ENCODE measurements around the gene SPDYC.
A peak's percentile ranks its signal among the peaks of the same experiment; 100 is the strongest.

The SPDYC gene, protein sequence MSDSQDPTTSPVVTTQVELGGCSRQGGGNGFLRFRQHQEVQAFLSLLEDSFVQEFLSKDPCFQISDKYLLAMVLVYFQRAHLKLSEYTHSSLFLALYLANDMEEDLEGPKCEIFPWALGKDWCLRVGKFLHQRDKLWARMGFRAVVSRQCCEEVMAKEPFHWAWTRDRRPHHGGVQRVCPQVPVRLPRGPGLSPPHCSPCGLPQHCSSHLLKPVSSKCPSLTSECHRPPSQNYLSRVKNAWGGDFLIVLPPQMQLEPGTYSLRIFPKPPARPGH

GRCh38 chr11:65170058-65170534 lies at the start of gene SPDYC:
SPDYC (plus strand) TSS chr11:65170233; CDS start chr11:65171358, 1,125 bp downstream.
- no peak for DNase-seq (ENCODE audit: low spot score)

DNA sequence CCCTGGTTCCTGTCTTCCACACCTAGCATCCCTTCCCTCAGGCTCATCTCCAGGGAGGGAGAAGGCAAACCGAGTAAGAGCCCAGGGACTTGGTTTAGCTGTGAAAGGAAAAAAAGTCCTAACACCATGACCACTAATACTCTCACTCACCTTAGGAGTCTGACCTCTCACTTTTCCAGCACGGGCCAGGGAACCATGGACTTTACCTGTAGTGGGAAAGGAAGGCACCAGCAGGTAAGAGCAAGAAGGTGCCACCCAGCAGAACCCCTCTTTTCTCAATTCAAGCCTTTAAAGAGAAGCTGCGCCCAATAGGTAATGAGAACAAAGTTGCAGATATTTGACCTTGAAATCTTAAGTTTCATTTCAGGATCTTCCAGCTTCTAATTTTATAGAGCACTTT lies 49.2 kb upstream of the SPDYC start:
- no peak for DNase-seq (ENCODE audit: low spot score)

DNA sequence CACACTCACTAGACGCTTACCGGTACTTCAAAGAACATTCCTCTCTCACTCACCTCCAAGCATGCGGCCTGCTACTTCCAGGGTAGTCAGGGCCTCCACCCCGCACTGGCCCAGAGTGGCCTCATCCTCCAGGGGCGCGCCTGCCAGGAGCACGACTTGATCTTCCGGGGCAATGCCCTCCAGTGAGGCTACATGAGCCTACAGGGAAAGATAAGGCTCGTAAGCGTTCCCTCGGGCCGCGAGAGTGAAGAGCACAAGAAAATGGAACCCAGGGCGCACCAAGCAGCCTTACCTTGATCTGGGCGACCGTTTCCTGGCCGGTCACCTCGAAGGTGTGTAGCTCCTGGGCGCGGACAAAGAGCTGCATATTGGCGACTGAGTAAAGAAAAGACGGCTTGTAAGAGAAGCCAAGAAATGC lies 48.6 kb upstream of the SPDYC start:
- no peak for DNase-seq (ENCODE audit: low spot score)

GRCh38 chr11:65121865-65122696 lies 48.0 kb upstream of the SPDYC start, which contains the start of the genes FAU and MRPL49:
FAU (minus strand) TSS chr11:65122134; CDS start chr11:65121813, 321 bp downstream.
MRPL49 (plus strand) TSS chr11:65122321; CDS start chr11:65122347, 26 bp downstream.
- DNase-seq (ENCODE audit: low spot score) = peak; percentile 96

GRCh38 chr11:65124480-65125196 lies 45.4 kb upstream of the SPDYC start:
- no peak for DNase-seq (ENCODE audit: low spot score)

GRCh38 chr11:65125197-65126056 lies 44.6 kb upstream of the SPDYC start:
- no peak for DNase-seq (ENCODE audit: low spot score)

DNA sequence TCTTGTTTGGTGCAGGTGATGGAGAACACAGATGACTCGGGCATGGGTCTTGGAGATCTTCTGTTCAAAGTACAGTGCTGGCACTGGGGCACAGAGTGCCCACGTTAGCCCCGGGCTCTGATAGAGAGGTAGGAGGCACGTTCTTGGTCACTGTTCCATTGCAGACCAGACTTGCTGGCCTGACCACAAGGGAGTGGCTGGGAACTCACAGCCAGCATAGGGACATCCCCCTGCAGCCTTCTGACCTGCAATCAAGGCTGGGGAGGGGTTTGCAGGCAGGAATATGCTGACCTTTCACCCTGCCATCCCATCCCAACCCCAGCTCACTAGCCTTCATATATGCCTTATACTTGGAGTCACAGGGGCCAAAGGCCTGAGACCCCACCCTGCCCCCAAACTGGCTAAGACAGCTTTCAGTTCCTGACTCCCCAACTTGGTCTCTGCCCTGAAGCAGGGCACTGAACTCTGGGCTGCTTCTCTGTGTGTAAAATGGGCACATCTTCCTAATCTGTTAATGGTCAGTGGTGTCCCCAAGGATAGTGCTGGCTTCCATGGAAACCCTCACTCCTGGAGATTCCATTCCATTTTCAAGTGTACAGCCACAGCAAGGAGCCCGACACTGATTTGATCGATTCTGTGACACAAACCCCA lies 43.3 kb upstream of the SPDYC start:
- DNase-seq (ENCODE audit: low spot score) = no peak

GRCh38 chr11:65127473-65128181 lies 42.4 kb upstream of the SPDYC start:
- no peak for DNase-seq (ENCODE audit: low spot score)

GRCh38 chr11:65128182-65129145 lies 41.6 kb upstream of the SPDYC start:
- DNase-seq (ENCODE audit: low spot score) = no peak

- no peak for DNase-seq (ENCODE audit: low spot score)
Observed at GRCh38 chr11:65129649-65130441, 40.2 kb upstream of the SPDYC start.

DNA sequence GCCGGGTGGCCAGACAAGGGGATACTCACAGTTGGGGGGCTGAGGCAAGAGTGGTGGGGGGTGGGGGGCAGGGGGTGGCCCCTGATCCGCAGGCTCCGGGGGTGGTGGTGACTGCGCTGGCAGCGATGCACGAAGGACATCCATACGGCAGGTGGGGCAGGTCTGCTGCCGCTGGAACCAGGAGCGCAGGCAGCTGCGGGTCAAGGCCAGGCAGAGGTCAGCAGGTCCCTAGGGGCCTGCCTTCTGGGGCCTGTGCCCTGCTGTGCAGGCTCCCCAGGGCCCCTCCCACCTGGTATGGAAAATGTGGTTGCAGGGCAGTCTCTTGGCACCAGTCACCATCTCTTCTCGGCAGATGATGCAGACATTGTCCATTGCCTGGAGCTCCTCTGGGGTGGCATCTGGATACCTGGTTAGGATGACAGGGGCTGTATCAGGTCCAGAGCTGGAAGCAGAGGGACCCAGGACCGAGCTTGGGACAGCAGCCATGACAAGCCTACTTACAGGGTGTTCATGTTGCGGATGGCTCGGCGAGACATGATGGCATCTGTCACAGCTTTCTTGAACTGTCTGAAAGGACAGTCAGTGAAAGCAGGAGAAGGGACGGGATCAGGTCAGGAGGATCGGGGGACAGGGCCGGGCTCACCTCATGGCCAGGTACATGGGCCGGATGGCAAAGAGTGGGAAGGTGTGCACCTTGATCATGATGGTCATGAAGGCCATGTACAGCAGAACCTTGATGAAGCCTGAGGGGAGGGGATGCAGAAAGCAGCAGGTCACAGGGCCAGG lies 39.2 kb upstream of the SPDYC start:
- DNase-seq (ENCODE audit: low spot score) = no peak

DNA sequence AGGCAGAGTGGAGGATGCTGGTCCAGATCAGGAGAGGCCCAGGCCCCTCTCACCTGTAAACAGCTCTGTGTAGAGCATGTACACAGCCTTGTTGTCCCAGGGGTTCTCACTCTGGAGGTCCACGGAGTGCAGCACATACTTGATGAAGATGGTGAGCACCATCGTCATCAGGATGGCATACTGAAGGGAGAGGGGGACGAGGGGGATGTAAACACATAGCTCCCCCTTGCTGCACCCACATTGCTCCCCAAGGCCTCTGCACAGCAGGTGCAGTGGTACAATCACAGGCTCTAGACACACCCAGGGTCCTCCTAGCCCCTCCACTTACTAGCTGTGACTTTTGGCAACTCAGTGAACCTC lies 38.6 kb upstream of the SPDYC start:
- DNase-seq (ENCODE audit: low spot score) = no peak

GRCh38 chr11:65131895-65132237 lies 38.2 kb upstream of the SPDYC start:
- no peak for DNase-seq (ENCODE audit: low spot score)

- no peak for DNase-seq (ENCODE audit: low spot score)
Observed at GRCh38 chr11:65132238-65132987, 37.6 kb upstream of the SPDYC start.

DNA sequence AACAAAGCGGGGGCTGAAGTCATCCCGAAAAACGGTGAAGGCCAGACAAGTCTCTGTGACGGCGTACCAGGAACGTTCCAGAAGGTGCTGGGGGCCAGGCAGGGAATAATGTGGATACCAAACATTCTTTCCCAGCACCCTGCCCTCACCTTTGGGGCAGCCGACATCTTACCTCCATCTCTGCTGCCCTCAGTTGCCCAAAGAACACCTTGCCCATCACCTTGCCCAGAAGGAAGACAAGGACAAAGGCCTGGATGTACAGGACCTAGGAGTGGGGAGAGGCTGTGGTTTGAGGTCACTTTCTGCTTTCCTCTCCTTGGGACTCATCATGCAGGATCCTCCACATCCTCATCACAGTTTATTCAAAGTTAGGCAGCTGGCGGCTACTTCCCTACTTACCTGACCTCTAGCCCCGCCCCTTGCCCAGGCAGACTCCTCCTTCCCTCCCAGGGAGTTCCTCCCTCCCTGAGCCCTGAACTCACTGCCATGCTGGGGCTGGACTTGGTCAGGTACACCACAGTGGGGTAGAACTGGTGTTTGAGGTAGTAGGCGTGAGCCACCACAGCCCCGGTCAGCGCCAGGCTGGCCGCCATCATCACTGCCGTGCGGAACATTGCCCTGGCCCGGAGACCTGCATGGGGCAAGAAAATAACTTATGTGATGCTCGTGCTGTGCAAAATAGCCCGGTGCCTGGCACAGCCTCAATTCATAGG lies 36.9 kb upstream of the SPDYC start:
- no peak for DNase-seq (ENCODE audit: low spot score)

DNA sequence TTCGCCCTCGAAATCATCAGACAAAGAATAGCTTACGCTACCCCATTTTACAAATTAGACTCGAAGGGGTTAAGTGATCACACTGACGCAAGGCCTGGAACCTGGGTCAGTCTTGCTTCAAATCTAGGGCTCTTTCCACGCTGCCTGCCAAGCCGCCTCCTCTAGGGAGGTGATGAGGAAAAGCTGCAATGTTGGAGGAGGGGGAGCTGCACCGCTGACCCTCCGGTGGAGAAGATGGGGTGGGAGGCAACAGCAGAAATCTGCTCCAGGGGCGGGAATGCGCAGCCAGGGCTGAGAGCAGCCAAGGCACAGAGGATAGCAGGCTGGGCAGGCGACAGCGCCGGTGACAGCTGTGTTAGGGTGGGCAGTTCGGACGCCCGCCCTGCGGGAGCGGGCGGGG lies 36.3 kb upstream of the SPDYC start:
- DNase-seq (ENCODE audit: low spot score) = no peak
